ENCODE data around the gene UGGT2.
"Not testable (repeated sequence)": the region's sequence is repeated elsewhere in the genome, so short reads cannot be mapped to it uniquely, and the experiment has no call there.

GRCh38 chr13:96051491-96051890 lies 1.7 kb downstream of the UGGT2 start:
- not testable (repeated sequence) for TF ChIP-seq POLR2A, POLR2AphosphoS5, TAF1 (IDR thresholded peaks at IDR 0.05; ENCODE audit: low read depth, low read length)
